GM19467 (cell line): Measurements from ENCODE around the gene HSDL2.
"Not testable (repeated sequence)": the region's sequence is repeated elsewhere in the genome, so short reads cannot be mapped to it uniquely, and the experiment has no call there.

Experiments used
- ATAC-seq: cut with Tn5 transposase; IDR thresholded peaks from one replicate; pipeline ENCODE4 v1.9.1; 2021; ENCODE audit warnings: mild to moderate bottlenecking, moderate library complexity; ENCODE audit not compliant: unreplicated experiment

Gene HSDL2

GRCh38 chr9:112494153-112494552, 114.2 kb downstream of the HSDL2 start:
- no peak for ATAC-seq

- ATAC-seq = no peak
These were observed 115.7 kb downstream of the HSDL2 start for GRCh38 chr9:112495614-112496013.

GRCh38 chr9:112496074-112496722, 116.3 kb downstream of the HSDL2 start:
- ATAC-seq = no peak

- no peak for ATAC-seq
These were observed 120.9 kb downstream of the HSDL2 start for GRCh38 chr9:112500842-112501241.

GRCh38 chr9:112501287-112501686, 121.4 kb downstream of the HSDL2 start:
- ATAC-seq = no peak

- ATAC-seq = no peak
These were observed 122.5 kb downstream of the HSDL2 start for GRCh38 chr9:112502175-112502946.

- ATAC-seq = no peak
These were observed 123.3 kb downstream of the HSDL2 start for GRCh38 chr9:112503170-112503569.

- ATAC-seq = no peak
These were observed 125.2 kb downstream of the HSDL2 start for GRCh38 chr9:112505086-112505485.

- ATAC-seq = no peak
These were observed 125.7 kb downstream of the HSDL2 start for GRCh38 chr9:112505607-112506006.

- ATAC-seq = no peak
These were observed 126.7 kb downstream of the HSDL2 start for GRCh38 chr9:112506571-112506970.

- no peak for ATAC-seq
These were observed 127.2 kb downstream of the HSDL2 start for GRCh38 chr9:112507001-112507680.

- ATAC-seq = no peak
These were observed 128.5 kb downstream of the HSDL2 start for GRCh38 chr9:112508377-112508776.

GRCh38 chr9:112512377-112512776, 132.5 kb downstream of the HSDL2 start:
- not testable (repeated sequence) for ATAC-seq

GRCh38 chr9:112516769-112517168, 136.9 kb downstream of the HSDL2 start:
- no peak for ATAC-seq

GRCh38 chr9:112520069-112520468, 140.2 kb downstream of the HSDL2 start:
- ATAC-seq = no peak

- no peak for ATAC-seq
These were observed 140.7 kb downstream of the HSDL2 start for GRCh38 chr9:112520656-112521055.
